Activated naive CD8-positive, alpha-beta T cell (primary cell): ENCODE results near the gene ZBTB46.
"Not testable (repeated sequence)": the region's sequence is repeated elsewhere in the genome, so short reads cannot be mapped to it uniquely, and the experiment has no call there.

Experiments
- H3K27ac Mint-ChIP-seq: one replicate; pipeline ENCODE4 v1.8.0; 2021; ENCODE audit warnings: mixed read lengths
- H3K27me3 Mint-ChIP-seq: one replicate; pipeline ENCODE4 v1.8.0; 2021; ENCODE audit warnings: mixed read lengths
- H3K36me3 Mint-ChIP-seq: one replicate; pipeline ENCODE4 v1.8.0; 2021; ENCODE audit warnings: mixed read lengths
- H3K4me1 Mint-ChIP-seq: one replicate; pipeline ENCODE4 v1.8.0; 2021; ENCODE audit warnings: low read depth, mixed read lengths
- H3K4me3 Mint-ChIP-seq: one replicate; pipeline ENCODE4 v1.8.0; 2021; ENCODE audit warnings: mild to moderate bottlenecking, mixed read lengths
- H3K9me3 Mint-ChIP-seq: one replicate; pipeline ENCODE4 v1.8.0; 2021; ENCODE audit warnings: low read depth, mixed read lengths

ZBTB46 gene

GRCh38 chr20:63800411-63800810 is 30.7 kb downstream of the ZBTB46 start:
- H3K27me3 Mint-ChIP-seq, H3K36me3 Mint-ChIP-seq, H3K4me3 Mint-ChIP-seq, H3K4me1 Mint-ChIP-seq, H3K9me3 Mint-ChIP-seq, H3K27ac Mint-ChIP-seq: not testable (repeated sequence)

GRCh38 chr20:63799127-63799526 is 31.9 kb downstream of the ZBTB46 start:
- H3K27ac Mint-ChIP-seq, H3K36me3 Mint-ChIP-seq, H3K9me3 Mint-ChIP-seq, H3K4me3 Mint-ChIP-seq, H3K4me1 Mint-ChIP-seq, H3K27me3 Mint-ChIP-seq: not testable (repeated sequence)

- H3K36me3 Mint-ChIP-seq, H3K27ac Mint-ChIP-seq, H3K4me3 Mint-ChIP-seq, H3K9me3 Mint-ChIP-seq, H3K4me1 Mint-ChIP-seq, H3K27me3 Mint-ChIP-seq: not testable (repeated sequence)
Measured at GRCh38 chr20:63797175-63797574, 33.9 kb downstream of the ZBTB46 start.

GRCh38 chr20:63795178-63795830 is 35.8 kb downstream of the ZBTB46 start:
- no peak overlapping the region for H3K27ac Mint-ChIP-seq
- no peaks in the 10 kb centered on the region for H3K9me3 Mint-ChIP-seq
- peaks cover 3% of the 10 kb centered on the region for H3K27me3 Mint-ChIP-seq
- no peaks in the 10 kb centered on the region for H3K36me3 Mint-ChIP-seq
- peaks cover 3% of the 10 kb centered on the region for H3K4me1 Mint-ChIP-seq
- no peak overlapping the region for H3K4me3 Mint-ChIP-seq

GRCh38 chr20:63794614-63795013 is 36.5 kb downstream of the ZBTB46 start:
- peaks cover 3% of the 10 kb centered on the region for H3K4me1 Mint-ChIP-seq
- no peaks in the 10 kb centered on the region for H3K9me3 Mint-ChIP-seq
- H3K27me3 Mint-ChIP-seq = peaks cover 3% of the 10 kb centered on the region
- H3K4me3 Mint-ChIP-seq = no peak overlapping the region
- H3K36me3 Mint-ChIP-seq = no peaks in the 10 kb centered on the region
- no peak overlapping the region for H3K27ac Mint-ChIP-seq

- Mint-ChIP-seq H3K4me3 (no peak overlapping the region), H3K36me3 (no peaks in the 10 kb centered on the region)
Measured at GRCh38 chr20:63792866-63793265, 38.2 kb downstream of the ZBTB46 start.

GRCh38 chr20:63791497-63792156 is 39.4 kb downstream of the ZBTB46 start:
- peaks cover 3% of the 10 kb centered on the region for H3K4me1 Mint-ChIP-seq

More at GRCh38 chr20:63792866-63793265, 38.2 kb downstream of the ZBTB46 start:
- peaks cover 3% of the 10 kb centered on the region for H3K4me1 Mint-ChIP-seq
- no peak overlapping the region for H3K27ac Mint-ChIP-seq
- H3K9me3 Mint-ChIP-seq = no peaks in the 10 kb centered on the region
- H3K27me3 Mint-ChIP-seq = peaks cover 3% of the 10 kb centered on the region

GRCh38 chr20:63790572-63791168 is 40.4 kb downstream of the ZBTB46 start:
- Mint-ChIP-seq H3K27me3 (peaks cover 3% of the 10 kb centered on the region), H3K27ac (no peak overlapping the region), H3K4me1 (peaks cover 2% of the 10 kb centered on the region), H3K9me3 (no peaks in the 10 kb centered on the region), H3K4me3 (no peak overlapping the region), H3K36me3 (no peaks in the 10 kb centered on the region)

More at GRCh38 chr20:63791497-63792156, 39.4 kb downstream of the ZBTB46 start:
- no peaks in the 10 kb centered on the region for H3K36me3 Mint-ChIP-seq
- peaks cover 3% of the 10 kb centered on the region for H3K27me3 Mint-ChIP-seq
- H3K27ac Mint-ChIP-seq = no peak overlapping the region
- no peak overlapping the region for H3K4me3 Mint-ChIP-seq
- no peaks in the 10 kb centered on the region for H3K9me3 Mint-ChIP-seq

- no peak overlapping the region for H3K4me3 Mint-ChIP-seq
- no peaks in the 10 kb centered on the region for H3K9me3 Mint-ChIP-seq
- no peaks in the 10 kb centered on the region for H3K36me3 Mint-ChIP-seq
- H3K4me1 Mint-ChIP-seq = peaks cover 2% of the 10 kb centered on the region
- no peak overlapping the region for H3K27ac Mint-ChIP-seq
- H3K27me3 Mint-ChIP-seq = peaks cover under 1% of the 10 kb centered on the region
Measured at GRCh38 chr20:63789836-63790571, 41.1 kb downstream of the ZBTB46 start.

- Mint-ChIP-seq H3K36me3 (no peaks in the 10 kb centered on the region), H3K9me3 (no peaks in the 10 kb centered on the region), H3K4me3 (no peak overlapping the region)
Measured at GRCh38 chr20:63787749-63788148, 43.3 kb downstream of the ZBTB46 start.

GRCh38 chr20:63787302-63787701 is 43.8 kb downstream of the ZBTB46 start:
- no peak overlapping the region for H3K27ac Mint-ChIP-seq
- no peaks in the 10 kb centered on the region for H3K36me3 Mint-ChIP-seq
- no peak overlapping the region for H3K4me3 Mint-ChIP-seq
- no peaks in the 10 kb centered on the region for H3K9me3 Mint-ChIP-seq
- peaks cover 8% of the 10 kb centered on the region for H3K4me1 Mint-ChIP-seq
- no peaks in the 10 kb centered on the region for H3K27me3 Mint-ChIP-seq

More at GRCh38 chr20:63787749-63788148, 43.3 kb downstream of the ZBTB46 start:
- H3K27ac Mint-ChIP-seq = no peak overlapping the region
- H3K27me3 Mint-ChIP-seq = no peaks in the 10 kb centered on the region
- peaks cover 3% of the 10 kb centered on the region for H3K4me1 Mint-ChIP-seq

GRCh38 chr20:63785691-63786131 is 45.4 kb downstream of the ZBTB46 start:
- Mint-ChIP-seq H3K27me3 (no peaks in the 10 kb centered on the region), H3K27ac (no peak overlapping the region), H3K4me1 (peaks cover 18% of the 10 kb centered on the region), H3K9me3 (no peaks in the 10 kb centered on the region), H3K36me3 (no peaks in the 10 kb centered on the region), H3K4me3 (no peak overlapping the region)

GRCh38 chr20:63783970-63784369 is 47.1 kb downstream of the ZBTB46 start:
- H3K27ac Mint-ChIP-seq = no peak overlapping the region
- H3K36me3 Mint-ChIP-seq = no peaks in the 10 kb centered on the region
- peaks cover 20% of the 10 kb centered on the region for H3K4me1 Mint-ChIP-seq
- no peaks in the 10 kb centered on the region for H3K9me3 Mint-ChIP-seq
- H3K27me3 Mint-ChIP-seq = no peaks in the 10 kb centered on the region
- H3K4me3 Mint-ChIP-seq = no peak overlapping the region

GRCh38 chr20:63782521-63782971 is 48.5 kb downstream of the ZBTB46 start:
- no peaks in the 10 kb centered on the region for H3K27me3 Mint-ChIP-seq
- no peak overlapping the region for H3K4me3 Mint-ChIP-seq
- H3K27ac Mint-ChIP-seq = no peak overlapping the region
- no peaks in the 10 kb centered on the region for H3K9me3 Mint-ChIP-seq
- H3K4me1 Mint-ChIP-seq = peaks cover 20% of the 10 kb centered on the region
- H3K36me3 Mint-ChIP-seq = no peaks in the 10 kb centered on the region

- Mint-ChIP-seq H3K4me3 (peak overlapping the region; percentile 52), H3K9me3 (no peaks in the 10 kb centered on the region), H3K4me1 (peaks cover 20% of the 10 kb centered on the region), H3K36me3 (no peaks in the 10 kb centered on the region), H3K27ac (peak overlapping the region; percentile 34), H3K27me3 (no peaks in the 10 kb centered on the region)
Measured at GRCh38 chr20:63782051-63782471, 49.0 kb downstream of the ZBTB46 start.
